HG03354 (cell line): ENCODE data around the gene PARP6.

ENCODE experiments used
- ATAC-seq: cut with Tn5 transposase; IDR thresholded peaks from one replicate; pipeline ENCODE4 v1.9.1; 2021; ENCODE audit warnings: mild to moderate bottlenecking; ENCODE audit not compliant: unreplicated experiment, poor library complexity, severe bottlenecking

Gene PARP6

DNA sequence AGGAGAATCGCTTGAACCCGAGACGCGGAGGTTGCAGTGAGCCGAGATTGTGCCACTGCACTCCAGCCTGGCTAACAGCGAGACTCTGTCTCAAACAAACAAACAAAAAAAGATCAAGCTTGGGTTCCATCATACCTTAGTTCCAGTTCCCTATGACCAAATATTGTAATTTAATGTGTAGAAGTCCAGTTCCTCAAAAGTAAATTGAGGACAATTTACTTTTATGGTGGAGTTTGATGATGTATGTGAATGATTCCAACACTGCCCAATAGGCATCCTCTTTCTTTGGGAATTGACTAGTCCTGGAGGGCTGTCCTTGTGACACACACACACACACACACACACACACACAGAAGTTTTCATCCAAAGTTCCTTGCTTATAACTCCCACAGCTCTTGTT is 38.6 kb downstream of the PARP6 start:
- no peak for ATAC-seq

GRCh38 chr15:72231833-72232478 is 40.4 kb downstream of the PARP6 start:
- ATAC-seq: no peak

- peak; percentile 49 for ATAC-seq
Measured at GRCh38 chr15:72231066-72231832, 41.1 kb downstream of the PARP6 start, which contains the start of gene PKM. Gene PKM, minus strand, starts transcription at chr15:72231190. Its CDS starts 12,093 bp downstream, at chr15:72219097.

DNA sequence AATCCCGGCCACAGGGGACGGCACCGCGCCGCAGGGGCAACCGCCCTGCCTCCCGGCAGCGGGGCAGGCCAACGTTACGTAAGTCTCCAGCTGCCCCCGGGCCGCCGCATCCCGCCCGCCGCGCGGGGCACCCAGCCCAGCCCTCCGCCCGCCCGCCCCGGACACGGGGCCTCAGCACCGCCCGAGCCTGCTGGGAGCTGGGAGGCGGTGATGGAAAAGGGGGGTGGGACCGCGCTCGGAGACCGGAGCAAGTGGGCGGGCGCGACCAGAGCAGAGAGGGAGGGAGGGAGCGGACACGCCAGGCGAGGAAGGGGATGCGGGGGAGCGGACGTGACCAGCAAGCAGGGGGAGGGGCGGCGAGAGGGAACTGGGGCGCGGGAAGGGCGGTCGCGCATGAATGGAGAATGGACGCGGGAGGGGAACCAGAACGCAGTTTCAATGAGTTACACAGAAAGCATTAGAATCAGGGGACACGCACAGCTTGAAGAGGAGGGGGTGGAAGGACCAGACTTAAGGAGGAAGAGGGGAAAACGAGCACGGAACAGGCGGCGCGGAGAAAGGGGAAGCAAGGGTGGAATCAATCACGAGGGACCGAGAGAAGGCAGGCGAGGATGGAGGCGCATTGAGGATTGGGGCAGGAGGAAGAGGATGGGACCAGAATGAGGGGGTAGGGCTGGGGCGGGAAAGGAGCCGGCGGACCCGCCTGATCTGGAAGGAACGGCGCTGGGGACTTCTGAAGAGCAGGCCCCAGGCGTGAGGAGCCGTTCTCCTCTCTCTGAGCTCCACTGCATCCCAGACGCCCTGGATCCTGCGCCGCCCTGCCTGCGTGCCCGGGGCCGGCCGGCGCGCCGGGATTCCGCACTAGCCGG is 41.9 kb downstream of the PARP6 start:
- no peak for ATAC-seq

GRCh38 chr15:72229947-72230196 is 42.5 kb downstream of the PARP6 start:
- no peak for ATAC-seq

DNA sequence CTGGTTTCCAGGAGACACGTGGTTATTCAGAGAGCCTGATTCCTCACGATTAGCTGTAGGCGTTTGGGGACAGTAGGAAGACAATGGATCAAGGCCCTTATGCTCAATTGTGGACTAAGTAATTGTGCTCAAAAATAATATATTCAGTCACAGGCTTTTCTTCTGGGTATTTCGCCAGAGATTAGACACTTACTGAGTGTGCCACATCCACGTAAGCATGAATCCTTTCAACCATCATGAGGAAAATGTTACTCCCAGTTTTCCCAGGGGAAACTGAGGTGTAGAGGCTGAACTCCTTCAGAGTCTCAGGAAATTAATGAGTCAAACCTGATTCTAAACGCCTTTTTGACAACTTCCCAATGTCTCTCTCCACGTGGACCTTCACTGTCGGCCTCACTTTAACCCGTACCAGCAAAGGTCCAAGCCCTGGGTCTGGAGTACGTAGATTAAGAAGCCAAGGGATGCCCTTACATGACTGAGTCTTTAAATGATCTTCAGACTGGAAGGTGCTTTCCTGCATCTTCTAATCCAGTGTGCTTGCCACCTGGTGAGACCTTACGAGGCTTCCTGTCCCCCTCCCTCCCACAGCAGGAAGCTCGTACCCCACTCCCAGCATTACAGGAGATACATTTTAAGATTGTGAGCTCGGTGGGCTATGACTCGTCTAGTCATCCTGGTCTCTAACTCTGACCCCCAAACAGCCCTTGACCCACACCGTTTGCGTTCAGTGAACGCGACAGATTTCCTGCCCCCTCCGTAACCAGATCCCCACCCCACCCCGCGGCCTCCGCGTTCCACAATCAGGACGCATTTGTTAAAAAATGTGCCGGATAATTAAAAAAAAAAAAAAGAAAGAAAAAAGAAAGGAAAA is 43.0 kb downstream of the PARP6 start:
- ATAC-seq: no peak

GRCh38 chr15:72227720-72228119 is 44.6 kb downstream of the PARP6 start:
- no peak for ATAC-seq

DNA sequence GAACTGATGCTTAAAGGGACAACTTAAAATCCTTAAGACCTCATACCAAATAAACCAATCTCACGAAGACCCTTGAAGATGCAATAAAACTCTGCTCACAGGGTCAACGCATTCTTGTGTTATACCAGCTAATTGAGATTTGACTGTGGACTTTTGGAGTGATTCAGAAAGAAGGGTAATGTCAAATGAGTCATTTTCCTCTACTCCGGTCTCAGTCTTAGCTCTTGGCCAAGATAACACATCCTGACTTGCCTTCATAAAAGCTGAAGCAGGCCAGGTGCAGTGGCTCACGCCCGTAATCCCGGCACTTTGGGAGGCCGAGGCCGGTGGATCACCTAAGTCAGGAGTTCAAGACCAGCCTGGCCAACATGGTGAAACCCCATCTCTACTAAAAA is 45.2 kb downstream of the PARP6 start:
- ATAC-seq: no peak

DNA sequence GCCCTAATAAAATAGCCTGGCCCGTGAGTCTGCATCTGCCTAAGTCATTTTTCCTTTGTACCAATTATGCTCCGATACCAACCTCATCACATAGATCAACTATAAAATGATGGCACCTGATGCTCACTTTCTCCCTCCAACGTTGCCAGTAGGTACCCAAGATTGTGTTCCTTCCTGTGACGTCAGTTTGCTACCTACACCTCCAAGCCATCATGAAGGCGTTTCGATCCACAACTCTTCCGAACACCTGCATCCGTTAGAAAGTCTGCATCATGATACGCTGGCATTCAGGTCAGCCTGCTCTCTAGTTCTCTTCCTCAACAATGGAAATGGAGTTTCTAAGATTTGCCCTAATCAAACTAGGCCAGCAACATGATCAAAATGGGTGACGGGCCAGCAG is 49.1 kb downstream of the PARP6 start:
- ATAC-seq: no peak

DNA sequence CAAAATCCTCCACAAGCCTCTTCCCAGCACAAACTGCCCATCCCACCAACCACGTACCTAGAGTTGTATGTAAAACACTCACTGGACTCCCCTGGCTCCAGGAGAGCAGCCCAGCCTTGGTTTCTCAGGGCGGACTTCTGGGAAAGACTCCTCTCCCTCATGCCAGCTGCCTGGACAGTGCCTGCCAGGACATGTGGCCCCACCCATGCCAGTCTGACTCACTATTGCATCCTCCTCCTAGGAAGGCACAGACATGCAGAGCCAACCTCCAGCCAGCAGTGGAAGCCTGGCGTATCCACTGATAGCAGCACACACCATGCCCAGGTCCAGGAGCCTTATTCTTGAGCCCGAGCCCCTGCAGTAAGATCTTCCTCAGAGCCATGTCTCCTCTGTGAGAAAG is 50.0 kb downstream of the PARP6 start:
- ATAC-seq: no peak

GRCh38 chr15:72220687-72221086 is 51.7 kb downstream of the PARP6 start:
- ATAC-seq: no peak

GRCh38 chr15:72217216-72217615 is 55.1 kb downstream of the PARP6 start:
- ATAC-seq: no peak

DNA sequence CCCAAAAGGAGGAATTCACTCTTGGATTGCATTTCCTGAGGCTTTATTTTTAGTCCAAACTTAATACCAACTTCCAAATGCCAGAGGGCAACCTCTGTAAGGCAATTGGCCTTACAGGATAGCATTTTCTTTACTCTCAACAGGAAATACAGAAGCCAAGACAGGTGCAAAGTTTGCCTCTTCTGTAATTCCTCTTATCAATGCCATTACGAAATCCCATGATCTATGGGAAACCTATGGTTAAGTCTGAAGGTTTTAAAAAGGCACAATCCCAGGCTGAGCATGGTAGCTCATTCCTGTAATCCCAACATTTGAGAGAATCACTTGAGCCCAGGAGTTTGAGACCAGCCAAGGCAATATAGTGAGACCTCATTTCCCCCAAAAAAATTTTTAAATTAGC is 56.3 kb downstream of the PARP6 start:
- ATAC-seq: no peak

DNA sequence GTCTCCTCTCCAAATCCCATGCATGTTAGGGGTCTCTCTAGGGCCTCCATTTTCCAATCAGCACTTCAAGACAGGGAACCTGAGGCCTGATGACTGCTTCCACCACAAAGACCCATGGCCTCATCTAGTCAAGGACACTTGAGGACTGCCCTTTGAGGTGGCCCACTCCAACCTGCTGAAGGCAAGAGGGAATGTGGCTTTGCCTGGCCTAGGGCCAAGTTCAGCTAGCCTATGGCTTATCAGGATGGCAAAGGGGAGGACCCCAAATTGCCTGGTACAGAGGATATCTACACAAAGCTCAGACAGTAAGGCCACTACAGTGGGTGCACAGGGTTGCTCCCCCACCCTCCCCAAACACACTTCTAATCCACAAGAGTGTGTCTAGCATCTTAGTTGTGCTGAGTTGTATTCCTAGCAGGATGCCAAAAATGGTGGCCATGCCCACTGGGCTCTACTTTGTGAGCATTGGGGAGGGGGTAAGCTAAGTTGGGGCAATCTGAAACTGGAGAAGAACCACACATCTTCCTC is 64.7 kb downstream of the PARP6 start:
- ATAC-seq: no peak

DNA sequence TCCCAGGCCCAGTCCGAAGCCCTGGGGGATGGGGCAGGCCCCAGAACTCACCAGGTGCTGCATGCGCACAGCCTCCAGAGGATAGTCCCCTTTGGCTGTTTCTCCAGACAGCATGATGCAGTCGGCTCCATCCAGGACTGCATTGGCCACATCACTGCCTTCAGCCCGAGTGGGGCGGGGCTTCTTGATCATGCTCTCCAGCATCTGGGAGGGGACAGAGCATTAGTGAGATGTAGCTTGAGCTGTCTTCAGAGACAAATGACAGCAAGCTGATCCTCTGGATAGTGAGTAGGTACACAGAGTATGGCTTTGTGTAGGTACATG is 65.7 kb downstream of the PARP6 start:
- no peak for ATAC-seq

DNA sequence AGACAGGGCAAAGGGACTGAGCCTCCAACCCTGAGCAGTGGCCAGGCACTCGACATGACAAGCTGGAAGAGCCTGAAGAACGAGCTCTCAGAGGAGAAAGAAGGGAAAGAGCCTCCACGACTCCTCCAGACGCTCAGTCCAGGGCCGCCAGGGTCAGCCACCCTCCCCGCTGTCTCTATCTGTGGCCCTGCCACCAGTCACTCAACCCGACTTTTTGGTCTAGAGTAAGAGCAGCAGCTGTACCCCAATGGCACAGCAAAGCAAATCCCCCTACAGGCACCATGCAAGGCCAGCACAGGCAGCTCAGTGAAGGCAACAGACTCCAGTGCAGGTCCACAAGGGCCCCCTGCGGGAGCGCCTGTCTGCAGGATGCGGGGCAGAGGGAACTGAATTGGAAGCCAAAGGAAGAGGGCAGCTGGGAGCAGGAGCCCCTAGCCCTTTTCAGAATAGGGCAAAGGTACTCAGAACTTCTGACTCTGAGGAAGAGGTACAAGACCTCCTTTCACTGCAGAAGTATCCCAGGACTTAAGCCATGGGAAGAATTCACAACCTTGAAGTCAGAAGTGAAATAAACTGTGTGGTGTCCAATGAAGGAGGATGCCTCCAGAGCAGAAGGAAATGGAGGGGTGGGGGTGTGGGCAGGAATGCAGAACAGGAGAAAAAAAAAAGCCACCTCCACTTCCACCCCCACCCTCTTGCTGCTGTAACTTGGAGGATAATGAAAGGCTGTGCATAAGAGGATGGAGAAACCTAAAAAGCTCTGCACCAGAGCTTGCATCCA is 66.3 kb downstream of the PARP6 start:
- ATAC-seq: no peak

GRCh38 chr15:72205273-72205672 is 67.1 kb downstream of the PARP6 start:
- no peak for ATAC-seq

GRCh38 chr15:72203507-72203837 is 68.9 kb downstream of the PARP6 start:
- ATAC-seq: no peak

GRCh38 chr15:72202801-72203506 is 69.4 kb downstream of the PARP6 start:
- ATAC-seq: no peak
